Caco-2 (cell line): ENCODE data around the gene SYPL1. TPM values are rescaled to one million over a fixed set of nuclear protein-coding genes. Genes with fewer than 3 reads are reported as not detected.

ENCODE experiments used
- BruUV-seq: library from RNA; stranded (reverse); fragments of 400-500 nt; replicated peaks from 2 replicates; lab custom pipeline; 2021; lab: Mats Ljungman, UMichigan
- CTCF ChIA-PET: fragments of 300-600 bp; sonication (Branson Sonifier 250); formaldehyde crosslinking; loops from one replicate; lab custom pipeline; 2022; ENCODE audit warnings: antibody characterized with exemption; lab: Charles Lee
- POLR2A ChIA-PET: fragments of 300-600 bp; sonication (Branson Sonifier 250); formaldehyde crosslinking; loops from one replicate; lab custom pipeline; 2022; ENCODE audit warnings: antibody characterized with exemption; lab: Charles Lee
- DNase-seq, 2 experiments: peaks; one replicate each; pipeline versions ENCODE4 v3.0.0 to v3.0.0-alpha.2; 2020 to 2022
- H3K27me3 ChIP-seq: replicated peaks from 2 replicates; pipeline ENCODE4 v1.6.0; 2011; ENCODE audit warnings: low read length; ENCODE audit not compliant: control insufficient read depth, insufficient read depth
- H3K36me3 ChIP-seq: 2 replicates; pipeline ENCODE4 v1.5.1; 2011; ENCODE audit warnings: low read length; ENCODE audit not compliant: control insufficient read depth, insufficient read depth
- H3K4me1 ChIP-seq: fragments of 250-450 bp; sonication (Bioruptor Pico); 2 replicates; pipeline ENCODE4 v1.5.1; 2020; ENCODE audit warnings: mild to moderate bottlenecking
- H3K4me3 ChIP-seq: 2 replicates; pipeline ENCODE4 v1.5.1; 2011; ENCODE audit warnings: low read depth, mild to moderate bottlenecking, control low read depth, low read length
- H3K9me3 ChIP-seq: fragments of 250-450 bp; sonication (Bioruptor Pico); 2 replicates; pipeline ENCODE4 v1.5.1; 2020; ENCODE audit warnings: mild to moderate bottlenecking, moderate library complexity
- H3K27ac Mint-ChIP-seq: one replicate; pipeline ENCODE4 v1.8.0; 2022; ENCODE audit warnings: mixed read lengths; ENCODE audit not compliant: unreplicated experiment
- H3K27me3 Mint-ChIP-seq: one replicate; pipeline ENCODE4 v1.8.0; 2022; ENCODE audit warnings: mixed read lengths; ENCODE audit not compliant: insufficient read depth, unreplicated experiment
- H3K36me3 Mint-ChIP-seq: one replicate; pipeline ENCODE4 v1.8.0; 2022; ENCODE audit warnings: mild to moderate bottlenecking, mixed read lengths; ENCODE audit not compliant: insufficient read depth, unreplicated experiment
- H3K4me1 Mint-ChIP-seq: one replicate; pipeline ENCODE4 v1.8.0; 2022; ENCODE audit warnings: low read depth, mixed read lengths; ENCODE audit not compliant: unreplicated experiment
- H3K4me3 Mint-ChIP-seq: one replicate; pipeline ENCODE4 v1.8.0; 2022; ENCODE audit warnings: mild to moderate bottlenecking, moderate library complexity, mixed read lengths; ENCODE audit not compliant: unreplicated experiment
- H3K9me3 Mint-ChIP-seq: one replicate; pipeline ENCODE4 v1.8.0; 2022; ENCODE audit warnings: mixed read lengths; ENCODE audit not compliant: unreplicated experiment
- intact Hi-C: fragments of 100-400 bp; cut with micrococcal nuclease; formaldehyde crosslinking; loops from one replicate; pipeline ENCODE4 v1.10.0; 2022; ENCODE audit not compliant: unreplicated experiment
- total RNA-seq: library from RNA; stranded (reverse); gene quantifications from 2 replicates; pipeline ENCODE4 v1.2.3, GENCODE V29; 2022
- TF ChIP-seq, protein P1 (sequence below), 2 experiments: fragments of 200-600 bp in 1 of 2; IDR thresholded peaks; 1 replicate in 1 of 2; 2 replicates in 1 of 2; pipeline versions ENCODE4 v1.5.1 to v1.8.0; 2011 to 2022; ENCODE audit warnings: antibody characterized with exemption in 1 of 2, control low read depth in 1 of 2, inconsistent platforms in 1 of 2, low read depth in 1 of 2, low read length in 1 of 2, mild to moderate bottlenecking in 1 of 2, moderate library complexity in 1 of 2; ENCODE audit not compliant: insufficient read depth in 1 of 2, severe bottlenecking in 1 of 2, unreplicated experiment in 1 of 2

SYPL1 gene
- total RNA-seq, 1 experiment from 2014 or later, result 81.0 TPM

DNA sequence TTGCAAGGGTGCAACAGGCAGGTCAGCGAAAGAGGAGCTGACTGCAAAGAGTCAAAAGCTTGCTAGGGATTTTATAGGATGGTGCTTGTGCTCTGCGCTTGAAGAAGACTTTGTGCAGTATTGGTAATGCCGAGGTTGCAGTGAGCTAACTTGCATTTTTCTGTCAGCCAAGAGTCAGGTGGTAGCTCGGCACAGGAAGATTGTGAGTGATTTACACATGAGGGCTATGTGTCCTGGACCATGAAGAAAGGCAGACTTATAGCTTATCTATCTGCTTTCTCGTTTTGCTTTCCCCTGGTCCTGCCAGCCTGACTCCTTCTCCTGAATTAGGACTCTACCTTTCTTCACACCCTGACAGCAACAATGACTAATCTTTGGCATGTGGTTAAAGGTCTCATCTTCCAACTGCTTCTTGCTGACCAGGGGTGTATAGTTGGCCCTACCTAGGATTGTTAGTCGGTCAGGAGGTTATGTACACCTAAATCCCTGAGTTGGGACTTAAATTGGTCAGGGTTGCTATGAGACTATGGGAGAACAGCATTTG is 4.1 kb upstream of the SYPL1 start:
- DNase-seq, result no peak
- H3K9me3 ChIP-seq, result no peaks in the 10 kb centered on the region
- Mint-ChIP-seq H3K27ac (no peak overlapping the region), H3K36me3 (no peaks in the 10 kb centered on the region), H3K4me3 (no peak overlapping the region), H3K9me3 (no peaks in the 10 kb centered on the region), H3K4me1 (no peaks in the 10 kb centered on the region), H3K27me3 (no peaks in the 10 kb centered on the region)
- no peaks in the 10 kb centered on the region for H3K36me3 ChIP-seq
- no peak overlapping the region for H3K4me3 ChIP-seq
- POLR2A ChIA-PET, result no interaction called here
- CTCF ChIA-PET, result no interaction called here
- TF ChIP-seq, protein P1, sequence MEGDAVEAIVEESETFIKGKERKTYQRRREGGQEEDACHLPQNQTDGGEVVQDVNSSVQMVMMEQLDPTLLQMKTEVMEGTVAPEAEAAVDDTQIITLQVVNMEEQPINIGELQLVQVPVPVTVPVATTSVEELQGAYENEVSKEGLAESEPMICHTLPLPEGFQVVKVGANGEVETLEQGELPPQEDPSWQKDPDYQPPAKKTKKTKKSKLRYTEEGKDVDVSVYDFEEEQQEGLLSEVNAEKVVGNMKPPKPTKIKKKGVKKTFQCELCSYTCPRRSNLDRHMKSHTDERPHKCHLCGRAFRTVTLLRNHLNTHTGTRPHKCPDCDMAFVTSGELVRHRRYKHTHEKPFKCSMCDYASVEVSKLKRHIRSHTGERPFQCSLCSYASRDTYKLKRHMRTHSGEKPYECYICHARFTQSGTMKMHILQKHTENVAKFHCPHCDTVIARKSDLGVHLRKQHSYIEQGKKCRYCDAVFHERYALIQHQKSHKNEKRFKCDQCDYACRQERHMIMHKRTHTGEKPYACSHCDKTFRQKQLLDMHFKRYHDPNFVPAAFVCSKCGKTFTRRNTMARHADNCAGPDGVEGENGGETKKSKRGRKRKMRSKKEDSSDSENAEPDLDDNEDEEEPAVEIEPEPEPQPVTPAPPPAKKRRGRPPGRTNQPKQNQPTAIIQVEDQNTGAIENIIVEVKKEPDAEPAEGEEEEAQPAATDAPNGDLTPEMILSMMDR (IDR thresholded peaks at IDR 0.05; ENCODE audit: insufficient read depth in 1 of 2, low read depth in 1 of 2, low read length in 1 of 2, severe bottlenecking in 1 of 2, unreplicated experiment in 1 of 2), result no peak
- intact Hi-C loops, result no loop called here
- peaks cover 6% of the 10 kb centered on the region; the same call in 1 of the 2 replicates for H3K4me1 ChIP-seq
- no peaks in the 10 kb centered on the region for H3K27me3 ChIP-seq
- no TSS peak for BruUV-seq

DNA sequence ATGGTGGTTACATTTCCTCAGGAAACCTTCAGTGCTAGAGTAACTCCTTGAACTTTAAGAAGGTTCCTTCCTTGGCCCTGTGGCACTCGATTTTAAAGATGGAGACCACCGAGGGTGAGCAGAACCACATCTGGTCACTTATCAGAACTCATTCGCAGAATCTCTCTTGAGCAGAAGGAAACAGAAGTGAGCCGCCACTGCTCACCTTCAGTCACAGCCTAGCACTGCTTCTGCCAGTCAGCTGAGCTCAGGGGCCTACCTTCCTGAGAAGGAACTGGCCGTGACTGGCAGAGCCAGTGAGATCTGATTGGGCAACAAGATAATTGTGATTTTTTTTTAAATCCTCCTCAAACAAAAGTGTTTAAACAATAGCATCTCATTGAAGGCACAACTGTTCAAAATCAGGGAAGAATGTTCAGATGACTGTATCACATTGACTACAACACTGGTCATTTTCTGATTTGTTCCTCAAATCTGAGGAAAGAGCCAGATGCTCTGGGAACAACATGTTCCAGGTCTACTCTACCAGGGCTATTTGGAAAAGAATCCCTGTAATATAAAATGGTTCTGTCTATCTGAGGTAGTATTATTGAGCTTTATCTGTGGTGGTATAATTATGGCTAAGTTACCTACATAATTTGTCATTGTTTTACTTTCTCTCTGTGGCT is 2.7 kb upstream of the SYPL1 start:
- Mint-ChIP-seq H3K36me3 (peaks cover 6% of the 10 kb centered on the region), H3K4me1 (peaks cover 7% of the 10 kb centered on the region), H3K27ac (no peak overlapping the region), H3K27me3 (no peaks in the 10 kb centered on the region), H3K9me3 (no peaks in the 10 kb centered on the region), H3K4me3 (no peak overlapping the region)
- Histone ChIP-seq H3K27me3 (no peaks in the 10 kb centered on the region), H3K4me3 (no peak overlapping the region), H3K9me3 (no peaks in the 10 kb centered on the region), H3K4me1 (peaks cover 12% of the 10 kb centered on the region), H3K36me3 (no peaks in the 10 kb centered on the region)
- no peak for DNase-seq
- ChIA-PET POLR2A (interaction anchor here (0.5 kb wide), 1 partner anchor 29 kb away, joined by 3 read pairs; no protein-coding TSS in a partner anchor), CTCF (no interaction called here)
- TF ChIP-seq, protein P1 (IDR thresholded peaks at IDR 0.05; ENCODE audit: insufficient read depth in 1 of 2, low read depth in 1 of 2, low read length in 1 of 2, severe bottlenecking in 1 of 2, unreplicated experiment in 1 of 2), result no peak
- no TSS peak for BruUV-seq
- intact Hi-C loops, result loop anchor here (5.0 kb wide), 1 partner anchor 172 kb away; no protein-coding TSS in a partner anchor

DNA sequence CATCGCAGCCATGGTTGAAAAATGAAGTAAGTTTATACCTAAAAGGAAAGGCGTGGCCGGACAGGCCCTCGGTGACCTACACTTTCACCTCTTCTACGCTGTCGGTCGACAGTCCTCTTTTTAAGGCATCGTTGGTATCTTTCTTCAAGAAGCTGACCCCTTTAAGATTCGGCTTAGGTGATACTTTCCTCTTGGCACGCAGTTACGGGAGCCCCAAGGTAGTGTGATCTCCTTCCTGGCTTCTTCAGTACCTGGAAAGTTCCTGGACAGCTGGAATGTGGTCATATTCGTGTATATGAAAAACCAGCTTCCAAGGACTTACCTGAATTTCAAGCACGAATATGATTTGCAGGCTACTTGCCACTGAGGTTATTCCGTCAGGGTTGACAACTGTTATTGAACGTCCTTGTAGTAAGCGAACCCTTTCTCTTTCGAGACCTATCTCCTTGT is 885 bp upstream of the SYPL1 start:
- intact Hi-C loops, result loop anchor here (1.0 to 5.0 kb wide), 4 partner anchors 40 to 174 kb away; no protein-coding TSS in a partner anchor
- Mint-ChIP-seq H3K4me3 (peak overlapping the region; percentile 90), H3K4me1 (peaks cover 18% of the 10 kb centered on the region), H3K27ac (peak overlapping the region; percentile 88), H3K9me3 (no peaks in the 10 kb centered on the region), H3K36me3 (peaks cover 6% of the 10 kb centered on the region), H3K27me3 (no peaks in the 10 kb centered on the region)
- H3K4me3 ChIP-seq, result peak overlapping the region; percentile 59
- POLR2A ChIA-PET, result interaction anchor here (1.3 kb wide), 1 partner anchor 172 kb away, joined by 16 read pairs; the partner anchor contains the start of gene NAMPT
- no peaks in the 10 kb centered on the region for H3K9me3 ChIP-seq
- H3K27me3 ChIP-seq, result no peaks in the 10 kb centered on the region
- peaks cover 25% of the 10 kb centered on the region for H3K4me1 ChIP-seq
- CTCF ChIA-PET, result interaction anchor here (0.9 to 1.8 kb wide), 4 partner anchors 39 to 103 kb away, joined by 3 to 7 read pairs (median 4); no protein-coding TSS in a partner anchor
- TF ChIP-seq, protein P1 (IDR thresholded peaks at IDR 0.05; ENCODE audit: insufficient read depth in 1 of 2, low read depth in 1 of 2, low read length in 1 of 2, severe bottlenecking in 1 of 2, unreplicated experiment in 1 of 2), result no peak
- no peak for DNase-seq
- BruUV-seq, result TSS peak; percentile 89
- H3K36me3 ChIP-seq, result no peaks in the 10 kb centered on the region
